Fibroblast of peridontal ligament (primary cell): ENCODE measurements around the gene CD58.
A peak's percentile ranks its signal among the peaks of the same experiment; 100 is the strongest.
"Not testable (repeated sequence)": the region's sequence is repeated elsewhere in the genome, so short reads cannot be mapped to it uniquely, and the experiment has no call there.

Experiments used
- DNase-seq: peaks from one replicate; pipeline ENCODE4 v3.0.0-alpha.2; 2010; ENCODE audit errors: extremely low read depth

CD58 gene

GRCh38 chr1:116593401-116593800 is 22.6 kb upstream of the CD58 start:
- not testable (repeated sequence) for DNase-seq

- DNase-seq = not testable (repeated sequence)
These were observed 21.3 kb upstream of the CD58 start for GRCh38 chr1:116591951-116592605.

- DNase-seq = not testable (repeated sequence)
These were observed 20.5 kb upstream of the CD58 start for GRCh38 chr1:116591006-116591950.

- not testable (repeated sequence) for DNase-seq
These were observed 19.7 kb upstream of the CD58 start for GRCh38 chr1:116590359-116591005.

- not testable (repeated sequence) for DNase-seq
These were observed 18.4 kb upstream of the CD58 start for GRCh38 chr1:116589101-116589735.

GRCh38 chr1:116587501-116588227 is 16.8 kb upstream of the CD58 start:
- DNase-seq = no peak

GRCh38 chr1:116586741-116587143 is 15.9 kb upstream of the CD58 start:
- DNase-seq = no peak

- no peak for DNase-seq
These were observed 15.1 kb upstream of the CD58 start for GRCh38 chr1:116585886-116586285.

GRCh38 chr1:116581323-116581885 is 10.6 kb upstream of the CD58 start:
- no peak for DNase-seq

- DNase-seq = no peak
These were observed 9.9 kb upstream of the CD58 start for GRCh38 chr1:116580446-116581322.

GRCh38 chr1:116579259-116579875 is 8.5 kb upstream of the CD58 start:
- no peak for DNase-seq

- DNase-seq = no peak
These were observed 7.8 kb upstream of the CD58 start for GRCh38 chr1:116578581-116578980.

- no peak for DNase-seq
These were observed 7.0 kb upstream of the CD58 start for GRCh38 chr1:116577759-116578314.

GRCh38 chr1:116574581-116575291 is 3.9 kb upstream of the CD58 start:
- DNase-seq = peak; percentile 83

- no peak for DNase-seq
These were observed 2.7 kb upstream of the CD58 start for GRCh38 chr1:116573431-116574095.

GRCh38 chr1:116572771-116573430 is 2.1 kb upstream of the CD58 start:
- no peak for DNase-seq

GRCh38 chr1:116572099-116572498 is 1.3 kb upstream of the CD58 start:
- DNase-seq = no peak
